Common myeloid progenitor, CD34-positive (primary cell): ENCODE results near the gene KCNJ16. TPM values are rescaled to one million over a fixed set of nuclear protein-coding genes. Genes with fewer than 3 reads are reported as not detected.

Source experiments
- CTCF ChIA-PET: fragments of 350-600 bp; sonication (Branson Sonifier 250); formaldehyde crosslinking; loops from one replicate; lab custom pipeline; 2021; ENCODE audit warnings: antibody characterized with exemption; lab: Charles Lee
- POLR2A ChIA-PET: fragments of 350-600 bp; sonication (Branson Sonifier 250); formaldehyde crosslinking; loops from one replicate; lab custom pipeline; 2021; ENCODE audit warnings: antibody characterized with exemption; lab: Charles Lee
- DNase-seq, 3 donors: peaks; one replicate each; pipeline versions ENCODE4 v3.0.0 to v3.0.0-alpha.2; 2013
- H3K27ac ChIP-seq, 2 experiments: 1 replicate in 1 of 2; 2 replicates in 1 of 2; pipeline ENCODE4 v1.7.0; 2013; ENCODE audit warnings: inconsistent platforms in 2 of 2, low read length in 2 of 2, mild to moderate bottlenecking in 2 of 2, low read depth in 1 of 2, moderate library complexity in 1 of 2; ENCODE audit not compliant: severe bottlenecking in 2 of 2, insufficient read depth in 1 of 2, poor library complexity in 1 of 2
- H3K27me3 ChIP-seq, 5 experiments: replicated peaks in 2 of 5; 1 replicate in 3 of 5; 2 replicates in 2 of 5; pipeline versions ENCODE4 v1.6.1 to v1.7.0; 2013; ENCODE audit warnings: low read length in 4 of 5, mild to moderate bottlenecking in 2 of 5, moderate library complexity in 2 of 5, inconsistent platforms in 1 of 5; ENCODE audit not compliant: insufficient read depth in 5 of 5, control insufficient read depth in 4 of 5
- H3K36me3 ChIP-seq, 4 experiments: 1 replicate in 2 of 4; 2 replicates in 2 of 4; pipeline versions ENCODE4 v1.6.1 to v1.7.0; 2013; ENCODE audit warnings: low read length in 3 of 4, control low read depth in 1 of 4, mild to moderate bottlenecking in 1 of 4; ENCODE audit not compliant: control insufficient read depth in 4 of 4, insufficient read depth in 4 of 4
- H3K4me1 ChIP-seq, 4 experiments: 1 replicate in 3 of 4; 2 replicates in 1 of 4; pipeline versions ENCODE4 v1.6.1 to v1.7.1; 2013; ENCODE audit warnings: low read length in 3 of 4, mild to moderate bottlenecking in 3 of 4, control low read depth in 1 of 4, inconsistent platforms in 1 of 4, moderate library complexity in 1 of 4; ENCODE audit not compliant: control insufficient read depth in 4 of 4, insufficient read depth in 4 of 4; ENCODE audit errors: control extremely low read depth in 1 of 4
- H3K4me3 ChIP-seq, 7 experiments: 1 replicate in 4 of 7; 2 replicates in 3 of 7; pipeline versions ENCODE4 v1.5.1 to v1.7.0; 2013; ENCODE audit warnings: mild to moderate bottlenecking in 7 of 7, low read length in 6 of 7, moderate library complexity in 6 of 7, inconsistent platforms in 2 of 7, low read depth in 2 of 7, control low read depth in 1 of 7; ENCODE audit not compliant: insufficient read depth in 4 of 7, control insufficient read depth in 1 of 7; ENCODE audit errors: extremely low read depth in 1 of 7
- H3K9me3 ChIP-seq, 5 experiments: 1 replicate in 4 of 5; 2 replicates in 1 of 5; pipeline versions ENCODE4 v1.6.1 to v1.7.1; 2013; ENCODE audit warnings: low read length in 4 of 5, mild to moderate bottlenecking in 2 of 5, inconsistent platforms in 1 of 5, low read depth in 1 of 5, moderate library complexity in 1 of 5; ENCODE audit not compliant: control insufficient read depth in 4 of 5, insufficient read depth in 2 of 5; ENCODE audit errors: control extremely low read depth in 1 of 5
- WGBS: methylation state at CpG from one replicate; pipeline ENCODE4 v1.1.5; 2013; ENCODE audit not compliant: insufficient coverage; 5-methylcytosine and 5-hydroxymethylcytosine counted together
- polyA plus RNA-seq: library from polyadenylated mRNA; unstranded; fragments of 120-200 nt; gene quantifications from one replicate; pipeline ENCODE4 v1.2.1, GENCODE V29; 2013

KCNJ16 gene
- 0.18 TPM for polyA plus RNA-seq

DNA sequence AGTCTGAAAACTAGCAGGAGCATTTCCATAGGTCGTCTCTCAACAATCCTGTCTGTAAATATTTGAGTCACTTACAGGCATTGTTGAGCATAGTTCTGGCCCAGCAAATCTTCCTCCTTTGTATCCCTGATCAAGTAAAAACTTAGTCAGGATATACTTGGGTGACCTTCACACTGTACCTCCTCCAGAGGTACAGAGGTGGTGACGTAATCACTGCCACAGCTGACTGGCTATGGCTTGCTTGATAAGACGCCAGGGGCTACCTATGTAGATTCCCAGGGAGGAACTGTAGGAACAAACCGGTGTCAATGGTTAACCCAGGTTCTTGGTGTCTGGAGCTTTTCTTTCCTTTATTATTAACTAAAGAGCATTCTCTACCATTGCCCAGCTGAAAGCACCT is at the start of gene KCNJ16:
KCNJ16 (plus strand) TSS at position 270 of the 400 bp plus-strand sequence. CDS start 56,863 bp downstream, outside the sequence.
- 86% methylated on average over 3 of the region's 4 CpGs for WGBS
- Histone ChIP-seq H3K9me3 (no peaks in the 10 kb centered on the region), H3K4me1 (peaks cover 0 to 12% (median 0%) of the 10 kb centered on the region in 4 experiments), H3K27ac (no peak within 1 kb of the TSS), H3K4me3 (no peak within 1 kb of the TSS), H3K27me3 (no peaks in the 10 kb centered on the region), H3K36me3 (no peaks in the 10 kb centered on the region)
- no peak for DNase-seq
- CTCF ChIA-PET, result no interaction called here
- POLR2A ChIA-PET, result no interaction called here

DNA sequence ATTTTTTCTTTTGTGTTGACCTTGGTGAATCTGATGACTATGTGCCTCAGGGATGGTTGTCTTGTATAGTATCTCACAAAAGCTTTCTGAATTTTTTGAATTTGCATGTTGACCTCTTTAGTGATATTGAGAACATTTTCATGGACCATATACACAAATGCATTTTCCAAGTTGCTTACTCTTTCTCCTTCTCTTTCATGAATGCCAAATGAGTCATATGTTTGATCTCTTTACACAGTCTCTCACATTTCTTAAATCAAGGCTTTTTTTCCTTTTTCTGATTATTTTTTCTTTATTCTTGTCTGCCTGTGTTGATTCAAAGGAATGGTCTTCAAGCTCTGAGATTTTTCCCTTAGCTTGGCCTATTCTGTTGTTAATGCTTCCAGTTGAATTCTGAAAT is 46.6 kb upstream of the KCNJ16 start:
- ChIA-PET POLR2A (no interaction called here), CTCF (no interaction called here)
- no peak for DNase-seq

DNA sequence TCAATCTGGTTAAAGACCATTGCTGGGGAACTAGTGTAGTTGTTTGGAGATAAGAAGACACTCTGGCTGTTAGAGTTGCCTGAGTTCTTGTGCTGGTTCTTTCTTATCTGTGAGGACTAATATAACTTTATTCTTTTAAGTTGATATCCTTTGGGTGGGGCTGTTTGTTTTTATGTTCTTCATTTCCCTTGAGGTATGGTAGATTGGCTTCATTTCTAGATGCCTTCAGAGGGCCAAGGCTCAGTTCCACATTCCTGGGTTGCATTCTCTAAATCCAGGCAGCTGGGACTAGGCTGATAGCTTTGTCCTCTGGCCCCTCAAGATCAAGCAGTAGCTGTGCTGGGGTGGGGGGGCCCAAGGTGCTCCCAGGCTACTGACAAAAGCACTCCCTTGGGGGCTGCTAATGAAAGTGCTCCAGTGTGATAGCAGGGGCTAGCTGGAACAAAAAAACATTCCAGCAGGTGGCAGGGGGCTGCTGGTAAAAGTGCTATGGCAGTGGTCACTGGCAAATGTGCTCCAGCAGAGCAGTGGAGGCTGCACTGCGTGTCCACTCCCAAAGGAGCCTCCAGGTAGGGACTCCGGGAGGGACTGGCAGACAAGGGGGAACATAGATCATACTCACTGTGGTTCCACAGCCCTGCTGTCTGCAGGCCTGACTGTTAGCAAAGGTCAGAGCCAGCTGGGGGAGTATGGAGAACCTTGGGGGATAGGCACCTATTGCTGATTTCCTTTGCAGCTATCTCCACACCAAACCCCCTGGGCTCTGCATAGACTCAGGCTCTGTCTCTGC is 45.9 kb upstream of the KCNJ16 start:
- Histone ChIP-seq H3K27ac (no peak overlapping the region), H3K4me3 (no peak overlapping the region), H3K27me3 (no peaks in the 10 kb centered on the region), H3K9me3 (peaks cover 0 to 9% (median 2%) of the 10 kb centered on the region in 5 experiments), H3K36me3 (no peaks in the 10 kb centered on the region), H3K4me1 (peaks cover 0 to 15% (median under 1%) of the 10 kb centered on the region in 4 experiments)
- no peak for DNase-seq
- POLR2A ChIA-PET, result no interaction called here
- CTCF ChIA-PET, result interaction anchor here (0.6 to 1.2 kb wide), 2 partner anchors 8 to 107 kb away, joined by 3 read pairs; no protein-coding TSS in a partner anchor
- WGBS, result 93% methylated on average over 2 of the region's 2 CpGs

More for the DNA sequence above, 46.6 kb upstream of the KCNJ16 start:
- Histone ChIP-seq H3K9me3 (peaks cover 0 to 9% (median 2%) of the 10 kb centered on the region in 5 experiments), H3K4me3 (no peak overlapping the region), H3K27ac (no peak overlapping the region), H3K4me1 (peaks cover 0 to 8% (median 0%) of the 10 kb centered on the region in 4 experiments), H3K27me3 (no peaks in the 10 kb centered on the region), H3K36me3 (no peaks in the 10 kb centered on the region)

DNA sequence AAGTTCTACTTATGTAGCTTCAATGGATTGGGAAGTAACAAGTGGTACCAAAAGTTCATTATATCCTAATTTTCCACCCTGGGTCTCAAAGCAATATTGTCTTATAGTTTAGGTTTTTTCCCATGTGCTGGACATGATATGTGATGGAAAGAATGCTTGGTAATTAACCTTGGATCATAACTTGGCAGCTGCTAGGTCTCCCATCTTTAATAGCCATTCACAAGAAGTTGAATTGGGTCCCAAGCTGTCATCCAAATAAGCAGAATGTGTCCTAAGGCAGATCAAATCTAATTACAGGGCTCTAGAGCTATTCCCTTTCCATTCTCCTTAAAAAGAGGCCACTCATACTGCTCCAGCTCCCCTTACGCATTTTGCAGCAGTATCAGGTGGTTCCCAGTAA is 44.7 kb upstream of the KCNJ16 start:
- ChIA-PET CTCF (interaction anchor here (0.6 to 1.2 kb wide), 3 partner anchors 9 to 94 kb away, joined by 3 read pairs; no protein-coding TSS in a partner anchor), POLR2A (no interaction called here)
- Histone ChIP-seq H3K27ac (no peak overlapping the region), H3K27me3 (no peaks in the 10 kb centered on the region), H3K4me3 (no peak overlapping the region), H3K9me3 (peaks cover 0 to 9% (median 2%) of the 10 kb centered on the region in 5 experiments), H3K4me1 (peaks cover 3 to 17% (median 5%) of the 10 kb centered on the region in 4 experiments), H3K36me3 (no peaks in the 10 kb centered on the region)
- no peak for DNase-seq
- WGBS, result 100% methylated on average over 1 of the region's 1 CpG

DNA sequence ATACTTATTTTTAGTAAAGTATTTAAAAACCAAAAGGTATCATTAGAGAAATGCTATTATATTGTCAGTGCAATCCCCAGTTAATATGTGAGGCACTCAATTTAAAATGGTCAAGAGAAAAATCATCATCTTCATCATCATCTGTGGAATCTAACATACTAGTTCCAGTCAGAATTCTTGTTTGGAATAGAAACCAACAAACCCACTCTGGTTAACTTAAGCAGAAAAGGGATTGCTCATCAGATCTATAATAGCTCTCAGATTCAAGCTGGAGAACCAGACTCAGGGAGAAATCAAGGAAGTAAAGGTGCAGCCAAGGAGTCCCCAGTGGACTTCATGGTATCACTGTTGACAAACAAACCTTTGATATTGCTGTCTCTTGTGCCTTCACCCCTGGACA is 43.7 kb upstream of the KCNJ16 start:
- Histone ChIP-seq H3K4me3 (no peak overlapping the region), H3K9me3 (peaks cover 0 to 9% (median 2%) of the 10 kb centered on the region in 5 experiments), H3K36me3 (no peaks in the 10 kb centered on the region), H3K4me1 (peaks cover 3 to 17% (median 5%) of the 10 kb centered on the region in 4 experiments), H3K27ac (no peak overlapping the region), H3K27me3 (no peaks in the 10 kb centered on the region)
- CTCF ChIA-PET, result interaction anchor here (0.9 kb wide), 1 partner anchor 14 kb away, joined by 3 read pairs; no protein-coding TSS in a partner anchor
- no peak for DNase-seq
- POLR2A ChIA-PET, result no interaction called here

DNA sequence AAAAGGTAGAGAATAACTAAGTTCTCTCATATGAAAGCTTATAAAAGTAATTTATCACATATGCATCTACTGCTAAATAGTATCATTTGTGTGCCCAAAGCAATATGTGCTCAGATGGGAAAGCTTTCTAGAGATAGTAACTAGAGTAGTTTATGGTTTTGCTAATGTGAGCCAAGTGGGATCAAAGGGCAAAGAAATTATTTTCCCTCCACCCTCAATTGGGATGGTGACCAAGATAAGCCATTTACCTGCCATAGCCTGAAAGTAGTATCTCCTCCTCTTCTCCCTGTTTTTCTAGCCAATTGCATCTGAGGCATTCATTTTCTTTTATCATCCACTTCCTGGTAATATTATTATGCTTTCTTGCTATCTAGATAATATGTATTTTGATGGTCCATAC is 41.9 kb upstream of the KCNJ16 start:
- ChIA-PET CTCF (no interaction called here), POLR2A (no interaction called here)
- no peak for DNase-seq
- Histone ChIP-seq H3K9me3 (peaks cover 0 to 7% (median 2%) of the 10 kb centered on the region in 5 experiments), H3K27me3 (no peaks in the 10 kb centered on the region), H3K4me1 (peaks cover 3 to 17% (median 5%) of the 10 kb centered on the region in 4 experiments), H3K36me3 (no peaks in the 10 kb centered on the region), H3K4me3 (no peak overlapping the region), H3K27ac (no peak overlapping the region)

DNA sequence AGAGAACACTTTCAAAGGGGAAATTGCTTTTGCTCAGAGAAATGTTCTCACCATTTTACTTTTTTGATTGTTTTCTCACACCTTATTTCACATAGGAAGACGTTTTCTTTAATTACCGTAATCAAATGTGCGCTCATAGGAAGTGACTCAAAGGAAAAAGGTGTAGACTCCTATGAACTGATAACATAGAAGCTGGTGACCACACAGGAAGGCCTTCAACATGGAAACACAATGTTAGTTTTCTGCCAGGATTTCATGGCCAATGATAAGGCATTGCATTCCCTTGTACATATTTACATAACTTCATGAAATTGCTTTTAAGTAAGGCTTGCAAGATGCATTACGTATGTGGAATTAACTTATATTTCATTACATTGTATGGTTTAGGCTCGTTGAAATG is 40.9 kb upstream of the KCNJ16 start:
- no CpG with 5 or more reads among the region's 5 CpGs for WGBS
- Histone ChIP-seq H3K4me3 (no peak overlapping the region), H3K36me3 (no peaks in the 10 kb centered on the region), H3K27ac (peak overlapping the region; percentile 43 to 65), H3K4me1 (peaks cover 3 to 17% (median 5%) of the 10 kb centered on the region in 4 experiments), H3K27me3 (no peaks in the 10 kb centered on the region), H3K9me3 (peaks cover 0 to 7% (median 2%) of the 10 kb centered on the region in 5 experiments)
- ChIA-PET CTCF (no interaction called here), POLR2A (no interaction called here)
- DNase-seq, result peak; percentile 86 to 97 (median 93)
